IPS-NIHi11 (cell line): ENCODE results near the gene LTB4R.
A peak's percentile ranks its signal among the peaks of the same experiment; 100 is the strongest.

Experiments used
- DNase-seq: peaks from one replicate; pipeline ENCODE4 v3.0.0; 2012; ENCODE audit warnings: mixed read lengths, low spot score

LTB4R gene

GRCh38 chr14:24278424-24278823, 32.9 kb upstream of the LTB4R start:
- no peak for DNase-seq

- no peak for DNase-seq
These were observed 31.8 kb upstream of the LTB4R start for GRCh38 chr14:24279301-24280186.

GRCh38 chr14:24280797-24281460, 30.4 kb upstream of the LTB4R start:
- DNase-seq, result no peak

GRCh38 chr14:24281636-24282035, 29.7 kb upstream of the LTB4R start:
- no peak for DNase-seq

- no peak for DNase-seq
These were observed 28.6 kb upstream of the LTB4R start for GRCh38 chr14:24282736-24283135.

GRCh38 chr14:24283796-24284460, 27.4 kb upstream of the LTB4R start:
- DNase-seq, result no peak

GRCh38 chr14:24284501-24285035, 26.7 kb upstream of the LTB4R start:
- no peak for DNase-seq

- DNase-seq, result no peak
These were observed 26.0 kb upstream of the LTB4R start for GRCh38 chr14:24285351-24285750.

- no peak for DNase-seq
These were observed 24.3 kb upstream of the LTB4R start for GRCh38 chr14:24286996-24287395.

GRCh38 chr14:24289649-24290280, 21.5 kb upstream of the LTB4R start:
- no peak for DNase-seq

GRCh38 chr14:24290746-24291145, 20.6 kb upstream of the LTB4R start:
- no peak for DNase-seq

GRCh38 chr14:24291446-24292117, 19.7 kb upstream of the LTB4R start:
- no peak for DNase-seq

- DNase-seq, result no peak
These were observed 19.0 kb upstream of the LTB4R start for GRCh38 chr14:24292118-24292807.

GRCh38 chr14:24293525-24293924, 17.8 kb upstream of the LTB4R start:
- no peak for DNase-seq

- DNase-seq, result peak; percentile 76
These were observed 14.8 kb upstream of the LTB4R start for GRCh38 chr14:24296341-24297157.

- DNase-seq, result peak; percentile 52
These were observed 13.9 kb upstream of the LTB4R start for GRCh38 chr14:24297190-24297964.

GRCh38 chr14:24298892-24299254, 12.4 kb upstream of the LTB4R start:
- no peak for DNase-seq

- DNase-seq, result peak; percentile 98
These were observed 11.8 kb upstream of the LTB4R start, which contains the start of the genes DHRS1 and NOP9 for GRCh38 chr14:24299255-24300191. TSS of gene DHRS1 (minus strand) at chr14:24299780. CDS start at chr14:24299106, 674 bp downstream. TSS of gene NOP9 (plus strand) at chr14:24299850. CDS start at chr14:24299955, 105 bp downstream.
